ENCODE results near the gene C1QB. TPM values are rescaled to one million over a fixed set of nuclear protein-coding genes. Genes with fewer than 3 reads are reported as not detected.

Gene C1QB
- total and polyA plus RNA-seq, 2 of the 8 experiments (the other 6 are each of a cell fraction or from before 2014, with no cell fraction given): not detected

- TF ChIP-seq PHF8 (conservative IDR thresholded peaks at IDR 0.05; ENCODE audit: low read depth, low read length): no peak
Observed at GRCh38 chr1:22619252-22619651, 33.8 kb upstream of the C1QB start (continued).
